ENCODE results near the gene FMNL1.

FMNL1 gene

GRCh38 chr17:45223539-45224528 lies 2.1 kb downstream of the FMNL1 start:
- DNase-seq (ENCODE audit: low read depth, low spot score): no peak

DNA sequence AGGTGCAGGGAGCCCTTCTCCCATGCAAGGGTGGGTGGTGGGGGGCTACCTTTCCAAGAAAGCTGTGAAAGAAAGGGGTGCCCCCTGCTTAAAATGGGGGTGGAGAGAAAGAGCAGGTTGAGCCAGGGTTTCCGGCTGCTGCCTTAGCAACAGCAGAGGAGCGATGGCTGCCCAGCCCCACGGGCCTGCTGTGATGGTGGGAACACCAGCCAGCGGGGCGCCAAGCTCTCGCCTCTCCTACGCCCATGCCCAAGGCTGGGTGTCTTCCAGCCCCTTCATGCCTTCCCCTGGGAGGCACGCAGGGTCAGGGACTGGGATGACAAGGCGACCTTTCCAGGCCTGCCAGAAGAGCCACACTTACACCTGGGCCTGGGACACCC lies 3.0 kb downstream of the FMNL1 start:
- DNase-seq (ENCODE audit: low read depth, low spot score): no peak

DNA sequence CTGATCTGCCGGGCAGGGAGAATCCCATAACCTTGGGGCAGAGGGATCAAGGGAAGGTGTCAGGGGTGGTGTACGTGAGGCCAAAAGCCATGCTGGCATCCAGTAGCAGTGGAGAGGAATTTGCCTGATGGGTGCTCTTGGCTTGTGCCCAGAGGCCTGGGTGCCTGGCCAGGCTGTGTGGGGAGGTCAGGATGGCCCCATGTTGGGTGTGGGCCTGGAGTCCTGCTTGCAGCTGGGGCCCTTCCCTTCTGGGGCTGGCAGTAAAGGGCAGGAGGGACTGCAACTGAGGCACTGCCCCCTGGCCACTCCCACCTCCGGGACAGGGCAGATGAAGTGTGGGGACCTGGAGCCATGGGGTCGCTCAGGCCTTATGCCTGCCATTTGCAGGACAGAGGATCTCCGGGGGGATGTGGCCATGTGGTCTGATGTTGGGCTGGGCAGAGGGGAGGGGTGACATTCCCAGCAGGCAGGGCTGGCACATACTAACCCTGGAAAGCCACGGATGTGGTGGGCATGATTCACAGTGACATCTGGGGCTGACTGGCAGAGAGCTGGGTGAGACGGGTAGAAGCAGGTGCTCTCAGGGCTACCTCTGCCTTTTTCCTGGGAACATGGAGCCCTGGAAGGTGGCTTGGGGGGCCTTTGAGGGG lies 3.5 kb downstream of the FMNL1 start:
- DNase-seq (ENCODE audit: low read depth, low spot score): no peak

DNA sequence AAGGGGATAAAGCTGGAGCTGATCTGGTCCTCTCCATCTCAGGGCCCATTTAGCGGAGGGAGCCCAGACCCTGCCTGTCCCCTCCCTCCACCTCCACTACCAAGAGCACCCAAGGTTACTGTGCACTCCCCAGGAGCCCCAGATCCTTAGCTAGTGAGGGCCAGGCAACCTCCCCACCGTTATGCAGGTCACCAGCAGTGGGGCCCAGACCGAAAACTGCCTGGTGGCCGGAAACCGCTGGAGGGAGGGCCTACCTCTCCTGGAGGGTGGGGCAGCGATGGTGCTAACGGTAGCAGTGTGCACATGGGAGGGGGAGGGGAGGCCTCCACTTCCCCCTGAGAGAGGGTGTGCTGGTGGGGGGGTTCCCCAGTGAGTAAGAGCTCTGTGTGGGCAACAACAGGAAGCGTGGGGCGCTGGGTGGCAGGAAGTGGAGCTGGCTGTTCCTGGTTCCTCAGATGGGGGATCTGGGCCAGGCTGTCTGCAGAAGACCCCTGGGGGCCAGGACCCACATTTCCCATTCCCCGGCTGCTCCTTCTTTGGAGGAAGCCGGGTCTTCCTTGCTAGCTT lies 4.4 kb downstream of the FMNL1 start:
- peak; percentile 82 for DNase-seq (ENCODE audit: low read depth, low spot score)

- no peak for DNase-seq (ENCODE audit: low read depth, low spot score)
These were observed 4.9 kb downstream of the FMNL1 start for GRCh38 chr17:45226576-45226975.

- DNase-seq (ENCODE audit: low read depth, low spot score): no peak
These were observed 5.6 kb downstream of the FMNL1 start for GRCh38 chr17:45227101-45227925.

DNA sequence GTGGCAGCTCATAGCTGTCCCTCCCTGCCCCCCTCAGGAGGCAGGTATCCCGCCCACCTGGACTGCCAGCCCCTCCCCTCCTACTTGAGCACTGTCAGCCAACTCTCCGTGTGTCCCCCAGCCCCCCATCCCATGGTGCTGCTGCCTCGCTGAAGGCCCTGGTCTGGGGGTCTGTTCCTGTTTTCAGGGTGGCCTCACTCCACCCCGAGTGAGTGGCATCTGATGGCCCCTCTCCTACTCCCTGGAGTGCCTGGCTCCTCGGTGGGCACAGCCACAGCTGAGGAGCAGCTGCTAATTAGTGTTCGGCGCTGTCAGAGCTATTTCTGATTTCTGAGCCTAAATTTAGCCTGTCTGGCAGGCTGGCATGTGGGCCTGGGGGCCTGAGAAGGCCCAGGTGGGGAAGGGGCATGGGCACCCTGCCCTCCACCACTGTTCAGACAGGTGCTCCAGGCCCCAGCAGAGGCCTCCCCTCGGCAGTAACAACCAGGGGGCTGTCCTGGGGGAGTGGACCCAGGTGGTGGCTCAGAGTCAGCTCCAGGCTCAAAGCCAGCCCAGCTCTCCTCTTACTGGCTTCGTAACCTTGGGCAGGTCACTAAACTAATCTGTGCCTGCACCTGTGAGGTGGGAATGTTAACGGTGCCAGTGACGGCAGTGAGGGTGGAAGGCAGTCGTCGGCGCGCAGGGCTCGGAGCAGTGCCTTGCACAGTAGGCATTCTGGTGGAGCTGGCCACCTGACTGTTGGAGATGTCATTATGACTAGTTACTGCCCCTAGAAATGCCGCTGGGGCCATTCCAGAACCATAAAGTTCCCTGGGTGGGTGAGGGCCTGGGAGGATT lies 6.5 kb downstream of the FMNL1 start:
- DNase-seq (ENCODE audit: low read depth, low spot score): no peak

DNA sequence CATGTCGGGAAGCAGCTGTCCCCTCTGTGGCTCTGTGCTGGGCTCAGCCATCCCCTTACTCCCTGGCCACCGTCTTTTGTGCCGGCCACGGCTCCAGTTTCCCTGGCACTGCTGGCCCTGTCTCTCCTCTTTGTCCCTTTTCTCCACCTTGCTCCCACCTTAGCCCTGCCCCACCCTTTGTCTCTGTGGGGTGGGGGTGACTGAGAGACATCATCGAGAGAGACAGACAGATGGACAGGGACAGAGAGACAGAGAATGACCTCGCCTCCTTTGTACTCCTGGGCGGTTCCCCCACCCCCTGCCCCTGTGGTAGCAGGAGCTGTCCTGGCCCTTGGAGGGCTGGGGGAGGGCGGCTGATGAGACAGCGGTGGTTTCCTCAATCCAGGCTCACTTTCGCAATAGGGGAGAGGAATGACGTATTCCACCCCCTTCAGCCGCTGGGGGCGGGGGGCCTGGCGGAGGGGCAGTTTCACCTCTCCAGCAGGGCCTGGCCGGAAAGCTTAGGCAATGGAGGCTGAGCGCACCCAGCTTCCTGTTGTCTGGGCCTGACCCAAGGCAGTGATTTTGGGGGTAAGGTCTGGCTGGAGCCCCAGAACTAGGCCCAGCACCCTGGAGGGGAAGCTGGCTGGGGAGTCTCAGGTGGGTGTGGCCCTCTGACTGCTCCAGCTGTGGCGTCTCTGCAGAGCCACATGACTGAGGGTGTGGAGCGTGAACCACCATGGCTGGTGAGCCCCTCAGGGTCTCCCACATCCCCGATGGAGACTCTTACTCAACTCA lies 7.3 kb downstream of the FMNL1 start:
- DNase-seq (ENCODE audit: low read depth, low spot score): peak; percentile 57

GRCh38 chr17:45229681-45230409 lies 8.2 kb downstream of the FMNL1 start:
- DNase-seq (ENCODE audit: low read depth, low spot score): no peak

- no peak for DNase-seq (ENCODE audit: low read depth, low spot score)
These were observed 8.7 kb downstream of the FMNL1 start for GRCh38 chr17:45230410-45230786.

DNA sequence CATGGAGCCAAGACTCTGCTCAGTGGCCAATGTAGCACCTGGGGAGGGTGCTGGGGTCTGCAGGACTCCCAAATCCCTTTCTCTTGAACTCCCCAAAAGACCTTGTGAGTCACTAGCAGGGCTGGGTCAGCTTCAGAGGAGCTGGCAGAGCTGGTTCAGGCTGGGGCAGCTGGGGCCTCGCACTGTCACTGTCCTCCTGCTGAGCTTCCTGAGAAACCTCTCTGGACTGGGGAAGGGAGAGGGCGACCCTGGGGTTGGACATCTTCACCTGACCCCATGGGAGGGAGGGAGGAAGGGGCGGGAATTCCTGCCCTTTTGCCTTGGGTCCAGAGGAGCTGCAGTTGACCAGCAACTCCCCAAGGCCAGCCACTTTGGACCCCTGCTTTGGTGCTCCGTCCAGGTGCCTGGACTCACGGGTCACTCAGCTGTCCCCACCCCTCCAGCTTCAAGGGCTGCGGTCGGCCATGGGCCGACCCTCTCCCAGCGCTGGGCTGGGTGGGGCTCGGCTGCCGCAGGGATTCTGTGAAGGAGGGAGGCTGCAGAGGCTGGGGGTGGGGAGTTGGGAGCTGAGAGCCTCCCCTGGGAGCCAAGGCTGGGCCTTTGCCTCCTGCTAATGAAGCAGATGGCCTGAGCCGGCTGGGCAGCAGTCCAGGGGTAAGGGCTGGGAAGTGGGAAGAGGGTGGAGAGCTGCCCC lies 9.2 kb downstream of the FMNL1 start:
- no peak for DNase-seq (ENCODE audit: low read depth, low spot score)

DNA sequence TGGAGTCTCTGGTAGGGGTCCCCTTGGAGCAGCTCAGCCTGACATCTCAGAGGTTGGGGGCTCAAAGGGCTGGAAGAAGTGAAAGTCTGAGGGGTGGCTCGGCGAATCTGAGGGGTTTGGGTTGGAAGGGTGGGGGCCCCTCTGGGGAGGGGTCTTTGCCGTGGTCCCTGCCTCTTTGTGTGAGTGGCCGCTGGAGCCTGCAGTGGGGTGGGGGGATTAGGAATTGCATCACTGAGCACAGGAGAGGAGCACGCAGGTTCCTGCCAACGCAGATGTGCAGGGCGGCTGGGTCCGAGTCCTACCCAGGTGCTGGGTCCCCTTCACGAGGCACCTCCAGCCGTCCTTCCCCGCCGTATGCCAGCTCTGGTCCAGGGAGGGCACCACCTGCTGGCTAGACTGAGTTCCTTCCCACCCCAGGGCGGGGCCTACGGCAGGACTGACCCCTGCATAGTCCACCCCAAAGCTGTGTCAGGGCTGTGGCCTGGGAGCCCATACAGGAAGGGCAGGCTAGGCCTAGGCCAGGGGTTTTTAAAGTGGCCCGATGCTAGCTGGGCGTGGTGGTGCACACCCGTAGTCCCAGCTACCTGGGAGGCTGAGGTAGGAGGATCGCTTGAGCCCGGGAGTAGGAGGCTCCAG lies 9.9 kb downstream of the FMNL1 start:
- no peak for DNase-seq (ENCODE audit: low read depth, low spot score)

GRCh38 chr17:45232514-45233422 lies 11.1 kb downstream of the FMNL1 start:
- no peak for DNase-seq (ENCODE audit: low read depth, low spot score)

- no peak for DNase-seq (ENCODE audit: low read depth, low spot score)
These were observed 11.8 kb downstream of the FMNL1 start for GRCh38 chr17:45233423-45233924.

- DNase-seq (ENCODE audit: low read depth, low spot score): no peak
These were observed 13.1 kb downstream of the FMNL1 start for GRCh38 chr17:45234641-45235415.

Data from activated naive CD8-positive, alpha-beta T cell treated with anti-CD3 and anti-CD28 coated beads, Interleukin-2, amount 50 U/mL, for 16 hours (primary cell).